SK-N-SH (cell line): ENCODE measurements around the gene ZBTB33. TPM values are rescaled to one million over a fixed set of nuclear protein-coding genes. Genes with fewer than 3 reads are reported as not detected.

ENCODE experiments used
- CTCF ChIA-PET: fragments of 300-600, 350-600 bp; formaldehyde crosslinking; extraction: SDS; loops from one replicate; lab custom pipeline; 2021; lab: Yijun Ruan, JAX
- POLR2A ChIA-PET: fragments of 350-600 bp; sonication (Branson Sonifier 250); formaldehyde crosslinking; extraction: SDS; loops from one replicate; lab custom pipeline; 2020; ENCODE audit warnings: antibody characterized with exemption, inconsistent platforms; lab: Yijun Ruan, JAX
- DNase-seq: peaks from one replicate; pipeline ENCODE4 v3.0.0; 2012
- H2AFZ ChIP-seq: fragments of 200-600 bp; sonication (generic); 2 replicates; pipeline ENCODE4 v1.8.1; 2016; ENCODE audit warnings: antibody characterized with exemption, mild to moderate bottlenecking, low read depth
- H3F3A ChIP-seq: fragments of 200-600 bp; sonication (generic); replicated peaks from 2 replicates; pipeline ENCODE3; 2016; ENCODE audit warnings: antibody characterized with exemption, mild to moderate bottlenecking; ENCODE audit not compliant: insufficient read depth
- H3K27ac ChIP-seq, 2 experiments: fragments of 200-500 bp in 1 of 2; fragments of 200-600 bp in 1 of 2; sonication (Bioruptor generic) in 1 of 2; sonication (generic), shearing (Covaris generic) in 1 of 2; 2 replicates each; pipeline versions ENCODE4 v1.5.1 to v1.6.1; 2014 to 2016; ENCODE audit warnings: low read depth in 2 of 2, inconsistent platforms in 1 of 2, low read length in 1 of 2, mild to moderate bottlenecking in 1 of 2, mixed read lengths in 1 of 2
- H3K27me3 ChIP-seq: fragments of 200-600 bp; sonication (generic), shearing (Covaris generic); 2 replicates; pipeline ENCODE4 v1.6.1; 2016; ENCODE audit warnings: mixed run types; ENCODE audit not compliant: insufficient read depth
- H3K36me3 ChIP-seq, 2 experiments: fragments of 200-500 bp in 1 of 2; fragments of 200-600 bp in 1 of 2; sonication (Bioruptor generic) in 1 of 2; sonication (generic) in 1 of 2; replicated peaks in 1 of 2; 2 replicates each; pipeline versions ENCODE3 to v1.5.1; 2014 to 2016; ENCODE audit warnings: low read length in 1 of 2, mild to moderate bottlenecking in 1 of 2; ENCODE audit not compliant: insufficient read depth in 2 of 2, control insufficient read depth in 1 of 2
- H3K4me1 ChIP-seq, 2 experiments: fragments of 200-500 bp in 1 of 2; fragments of 200-600 bp in 1 of 2; sonication (Bioruptor generic) in 1 of 2; sonication (generic), shearing (Covaris generic) in 1 of 2; 2 replicates each; pipeline versions ENCODE4 v1.5.1 to v1.6.1; 2014 to 2016; ENCODE audit warnings: low read depth in 1 of 2, low read length in 1 of 2, mixed run types in 1 of 2; ENCODE audit not compliant: insufficient read depth in 2 of 2, control insufficient read depth in 1 of 2
- H3K4me2 ChIP-seq: fragments of 200-600 bp; sonication (generic), shearing (Covaris generic); 2 replicates; pipeline ENCODE4 v1.6.1; 2017; ENCODE audit warnings: mixed run types
- H3K4me3 ChIP-seq, 2 experiments: fragments of 200-500 bp in 1 of 2; fragments of 200-600 bp in 1 of 2; sonication (Bioruptor generic) in 1 of 2; sonication (generic), shearing (Covaris generic) in 1 of 2; 2 replicates each; pipeline versions ENCODE4 v1.5.1 to v1.8.1; 2014 to 2016; ENCODE audit warnings: low read depth in 2 of 2, inconsistent platforms in 1 of 2, low read length in 1 of 2, mild to moderate bottlenecking in 1 of 2, mixed read lengths in 1 of 2, moderate library complexity in 1 of 2
- H3K79me2 ChIP-seq: fragments of 200-600 bp; sonication (generic); 2 replicates; pipeline ENCODE4 v1.8.1; 2017; ENCODE audit warnings: mild to moderate bottlenecking; ENCODE audit not compliant: insufficient read depth
- H3K9ac ChIP-seq: fragments of 200-600 bp; sonication (generic); 2 replicates; pipeline ENCODE4 v1.6.1; 2017; ENCODE audit warnings: mixed run types
- H3K9me2 ChIP-seq: fragments of 200-600 bp; sonication (generic); 2 replicates; pipeline ENCODE4 v1.6.1; 2017; ENCODE audit warnings: mixed run types
- H3K9me3 ChIP-seq: fragments of 200-600 bp; sonication (generic); 2 replicates; pipeline ENCODE4 v1.6.1; 2017; ENCODE audit warnings: mixed run types, mild to moderate bottlenecking, moderate library complexity
- H4K20me1 ChIP-seq: fragments of 200-600 bp; sonication (generic); 2 replicates; pipeline ENCODE4 v1.6.1; 2017; ENCODE audit warnings: mild to moderate bottlenecking, mixed run types; ENCODE audit not compliant: insufficient read depth
- EZH2phosphoT487 ChIP-seq: fragments of 200-600 bp; sonication (generic); IDR thresholded peaks from 2 replicates; pipeline ENCODE4 v1.6.1; 2017; ENCODE audit warnings: low read depth, mixed run types, mild to moderate bottlenecking, antibody characterized with exemption, moderate library complexity, borderline replicate concordance
- FOSL2 ChIP-seq: IDR thresholded peaks from 2 replicates; pipeline ENCODE4 v1.4.0; 2012; ENCODE audit warnings: low read depth, mild to moderate bottlenecking, moderate library complexity, borderline replicate concordance
- FOXJ3 ChIP-seq: sonication (generic); formaldehyde crosslinking; IDR thresholded peaks from 2 replicates; pipeline ENCODE4 v1.5.1; 2020; ENCODE audit warnings: mild to moderate bottlenecking, missing genetic modification reagents
- FOXM1 ChIP-seq: IDR thresholded peaks from 2 replicates; pipeline ENCODE4 v1.4.0; 2012; ENCODE audit warnings: low read depth, mild to moderate bottlenecking
- GATA2 ChIP-seq: sonication (generic); formaldehyde crosslinking; IDR thresholded peaks from 2 replicates; pipeline ENCODE4 v1.5.0; 2020; ENCODE audit warnings: mild to moderate bottlenecking, missing genetic modification reagents
- JUND ChIP-seq: IDR thresholded peaks from 2 replicates; pipeline ENCODE4 v1.4.0; 2012
- MXI1 ChIP-seq: IDR thresholded peaks from 2 replicates; pipeline ENCODE4 v1.6.1; 2012; ENCODE audit warnings: mild to moderate bottlenecking, low read depth, low read length, improper control_type of control experiment
- NFIC ChIP-seq: IDR thresholded peaks from 2 replicates; pipeline ENCODE4 v1.4.0; 2012; ENCODE audit warnings: borderline replicate concordance
- NRF1 ChIP-seq: IDR thresholded peaks from 2 replicates; pipeline ENCODE4 v1.6.1; 2012; ENCODE audit warnings: low read depth, mild to moderate bottlenecking, low read length
- POLR2AphosphoS5 ChIP-seq: IDR thresholded peaks from 2 replicates; pipeline ENCODE4 v1.6.1; 2012; ENCODE audit warnings: low read depth, low read length
- RAD21 ChIP-seq: IDR thresholded peaks from 2 replicates; pipeline ENCODE4 v1.6.1; 2012; ENCODE audit warnings: mild to moderate bottlenecking, low read length
- RFX5 ChIP-seq: IDR thresholded peaks from 2 replicates; pipeline ENCODE4 v1.6.1; 2012; ENCODE audit warnings: mild to moderate bottlenecking, improper control_type of control experiment, low read length
- SIN3A ChIP-seq: IDR thresholded peaks from 2 replicates; pipeline ENCODE4 v1.6.1; 2012; ENCODE audit warnings: low read depth, mild to moderate bottlenecking, low read length, moderate library complexity, borderline replicate concordance
- TAF1 ChIP-seq: IDR thresholded peaks from 2 replicates; pipeline ENCODE4 v1.6.1; 2012; ENCODE audit warnings: low read depth, mild to moderate bottlenecking, low read length, moderate library complexity, borderline replicate concordance
- WGBS: methylation state at CpG from one replicate; pipeline ENCODE4 v1.1.6; 2017; ENCODE audit warnings: low lambda C conversion rate; 5-methylcytosine and 5-hydroxymethylcytosine counted together
- polyA plus RNA-seq, 3 experiments: library from polyadenylated mRNA; depleted of rRNA; stranded (reverse); fragments of >200 nt; gene quantifications; 2 replicates each; pipeline ENCODE4 v1.2.3, GENCODE V29; 2012
- TF ChIP-seq, protein P1 (sequence below): IDR thresholded peaks from 2 replicates; pipeline ENCODE4 v1.4.0; 2012; ENCODE audit warnings: low read depth
- TF ChIP-seq, protein P2 (sequence below): fragments of 200-600 bp; sonication (generic); IDR thresholded peaks from 2 replicates; pipeline ENCODE4 v1.6.1; 2017; ENCODE audit warnings: antibody characterized with exemption, mild to moderate bottlenecking, moderate library complexity
- TF ChIP-seq, protein P3 (sequence below): IDR thresholded peaks from 2 replicates; pipeline ENCODE4 v1.4.0; 2012; ENCODE audit warnings: low read depth, borderline replicate concordance
- TF ChIP-seq, protein P4 (sequence below): IDR thresholded peaks from 2 replicates; pipeline ENCODE4 v1.6.1; 2012; ENCODE audit warnings: mild to moderate bottlenecking, low read depth, low read length, moderate library complexity

ZBTB33 gene
- polyA plus RNA-seq, 1 of the 3 experiments (the other 2 are of a cell fraction), result 1.2 TPM

DNA sequence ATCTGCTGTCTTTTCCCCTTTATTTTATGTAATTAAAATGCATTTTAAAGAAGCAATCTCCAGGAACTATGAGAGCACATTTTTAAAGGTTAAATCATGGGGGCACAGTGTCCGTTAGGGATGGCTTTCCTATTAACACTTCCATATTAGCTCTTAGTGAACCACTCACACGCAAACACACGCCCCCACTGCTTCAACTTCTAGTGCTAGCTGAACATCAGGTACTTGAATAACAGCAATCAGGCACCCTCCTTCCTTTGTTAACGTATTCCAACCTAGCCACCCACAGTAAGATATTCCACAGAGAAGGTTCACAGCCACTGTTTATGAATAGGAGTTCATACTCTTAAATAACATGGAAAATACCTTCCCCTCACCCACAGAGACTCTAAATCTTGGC, 51.3 kb downstream of the ZBTB33 start:
- CTCF ChIA-PET, result no interaction called here

More for the DNA sequence above, 51.3 kb downstream of the ZBTB33 start:
- Histone ChIP-seq H4K20me1 (no peaks in the 10 kb centered on the region), H3K36me3 (no peaks in the 10 kb centered on the region), H3F3A (no peaks in the 10 kb centered on the region), H3K4me1 (no peaks in the 10 kb centered on the region), H3K9me3 (no peaks in the 10 kb centered on the region), H2AFZ (no peak overlapping the region), H3K79me2 (no peaks in the 10 kb centered on the region), H3K27ac (no peak overlapping the region), H3K9me2 (no peaks in the 10 kb centered on the region), H3K4me2 (no peak overlapping the region), H3K27me3 (peaks cover 12% of the 10 kb centered on the region; the same call in 1 of the 2 replicates), H3K4me3 (no peak overlapping the region), H3K9ac (no peak overlapping the region)
- POLR2A ChIA-PET, result no interaction called here
- no peak for DNase-seq
- 28% methylated on average over 4 of the region's 4 CpGs for WGBS
- TF ChIP-seq FOXJ3 (CRISPR knock-in tag) (no peak), TAF1 (no peak), GATA2 (CRISPR knock-in tag) (no peak), MXI1 (no peak), FOXM1 (no peak), FOSL2 (no peak), RFX5 (no peak), NRF1 (no peak), POLR2AphosphoS5 (no peak), RAD21 (no peak), NFIC (no peak), EZH2phosphoT487 (no peak), SIN3A (no peak), JUND (no peak)
- TF ChIP-seq, protein P1, sequence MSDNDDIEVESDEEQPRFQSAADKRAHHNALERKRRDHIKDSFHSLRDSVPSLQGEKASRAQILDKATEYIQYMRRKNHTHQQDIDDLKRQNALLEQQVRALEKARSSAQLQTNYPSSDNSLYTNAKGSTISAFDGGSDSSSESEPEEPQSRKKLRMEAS, result no peak
- TF ChIP-seq, protein P2, sequence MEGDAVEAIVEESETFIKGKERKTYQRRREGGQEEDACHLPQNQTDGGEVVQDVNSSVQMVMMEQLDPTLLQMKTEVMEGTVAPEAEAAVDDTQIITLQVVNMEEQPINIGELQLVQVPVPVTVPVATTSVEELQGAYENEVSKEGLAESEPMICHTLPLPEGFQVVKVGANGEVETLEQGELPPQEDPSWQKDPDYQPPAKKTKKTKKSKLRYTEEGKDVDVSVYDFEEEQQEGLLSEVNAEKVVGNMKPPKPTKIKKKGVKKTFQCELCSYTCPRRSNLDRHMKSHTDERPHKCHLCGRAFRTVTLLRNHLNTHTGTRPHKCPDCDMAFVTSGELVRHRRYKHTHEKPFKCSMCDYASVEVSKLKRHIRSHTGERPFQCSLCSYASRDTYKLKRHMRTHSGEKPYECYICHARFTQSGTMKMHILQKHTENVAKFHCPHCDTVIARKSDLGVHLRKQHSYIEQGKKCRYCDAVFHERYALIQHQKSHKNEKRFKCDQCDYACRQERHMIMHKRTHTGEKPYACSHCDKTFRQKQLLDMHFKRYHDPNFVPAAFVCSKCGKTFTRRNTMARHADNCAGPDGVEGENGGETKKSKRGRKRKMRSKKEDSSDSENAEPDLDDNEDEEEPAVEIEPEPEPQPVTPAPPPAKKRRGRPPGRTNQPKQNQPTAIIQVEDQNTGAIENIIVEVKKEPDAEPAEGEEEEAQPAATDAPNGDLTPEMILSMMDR, result no peak
- TF ChIP-seq, protein P3, sequence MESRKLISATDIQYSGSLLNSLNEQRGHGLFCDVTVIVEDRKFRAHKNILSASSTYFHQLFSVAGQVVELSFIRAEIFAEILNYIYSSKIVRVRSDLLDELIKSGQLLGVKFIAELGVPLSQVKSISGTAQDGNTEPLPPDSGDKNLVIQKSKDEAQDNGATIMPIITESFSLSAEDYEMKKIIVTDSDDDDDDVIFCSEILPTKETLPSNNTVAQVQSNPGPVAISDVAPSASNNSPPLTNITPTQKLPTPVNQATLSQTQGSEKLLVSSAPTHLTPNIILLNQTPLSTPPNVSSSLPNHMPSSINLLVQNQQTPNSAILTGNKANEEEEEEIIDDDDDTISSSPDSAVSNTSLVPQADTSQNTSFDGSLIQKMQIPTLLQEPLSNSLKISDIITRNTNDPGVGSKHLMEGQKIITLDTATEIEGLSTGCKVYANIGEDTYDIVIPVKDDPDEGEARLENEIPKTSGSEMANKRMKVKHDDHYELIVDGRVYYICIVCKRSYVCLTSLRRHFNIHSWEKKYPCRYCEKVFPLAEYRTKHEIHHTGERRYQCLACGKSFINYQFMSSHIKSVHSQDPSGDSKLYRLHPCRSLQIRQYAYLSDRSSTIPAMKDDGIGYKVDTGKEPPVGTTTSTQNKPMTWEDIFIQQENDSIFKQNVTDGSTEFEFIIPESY, result no peak
- TF ChIP-seq, protein P4, sequence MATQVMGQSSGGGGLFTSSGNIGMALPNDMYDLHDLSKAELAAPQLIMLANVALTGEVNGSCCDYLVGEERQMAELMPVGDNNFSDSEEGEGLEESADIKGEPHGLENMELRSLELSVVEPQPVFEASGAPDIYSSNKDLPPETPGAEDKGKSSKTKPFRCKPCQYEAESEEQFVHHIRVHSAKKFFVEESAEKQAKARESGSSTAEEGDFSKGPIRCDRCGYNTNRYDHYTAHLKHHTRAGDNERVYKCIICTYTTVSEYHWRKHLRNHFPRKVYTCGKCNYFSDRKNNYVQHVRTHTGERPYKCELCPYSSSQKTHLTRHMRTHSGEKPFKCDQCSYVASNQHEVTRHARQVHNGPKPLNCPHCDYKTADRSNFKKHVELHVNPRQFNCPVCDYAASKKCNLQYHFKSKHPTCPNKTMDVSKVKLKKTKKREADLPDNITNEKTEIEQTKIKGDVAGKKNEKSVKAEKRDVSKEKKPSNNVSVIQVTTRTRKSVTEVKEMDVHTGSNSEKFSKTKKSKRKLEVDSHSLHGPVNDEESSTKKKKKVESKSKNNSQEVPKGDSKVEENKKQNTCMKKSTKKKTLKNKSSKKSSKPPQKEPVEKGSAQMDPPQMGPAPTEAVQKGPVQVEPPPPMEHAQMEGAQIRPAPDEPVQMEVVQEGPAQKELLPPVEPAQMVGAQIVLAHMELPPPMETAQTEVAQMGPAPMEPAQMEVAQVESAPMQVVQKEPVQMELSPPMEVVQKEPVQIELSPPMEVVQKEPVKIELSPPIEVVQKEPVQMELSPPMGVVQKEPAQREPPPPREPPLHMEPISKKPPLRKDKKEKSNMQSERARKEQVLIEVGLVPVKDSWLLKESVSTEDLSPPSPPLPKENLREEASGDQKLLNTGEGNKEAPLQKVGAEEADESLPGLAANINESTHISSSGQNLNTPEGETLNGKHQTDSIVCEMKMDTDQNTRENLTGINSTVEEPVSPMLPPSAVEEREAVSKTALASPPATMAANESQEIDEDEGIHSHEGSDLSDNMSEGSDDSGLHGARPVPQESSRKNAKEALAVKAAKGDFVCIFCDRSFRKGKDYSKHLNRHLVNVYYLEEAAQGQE, result no peak
